Caco-2 (cell line): Measurements from ENCODE around the gene TCEAL4. TPM values are rescaled to one million over a fixed set of nuclear protein-coding genes. Genes with fewer than 3 reads are reported as not detected.

ENCODE experiments used
- BruUV-seq: library from RNA; stranded (reverse); fragments of 400-500 nt; replicated peaks from 2 replicates; lab custom pipeline; 2021; lab: Mats Ljungman, UMichigan
- CTCF ChIA-PET: fragments of 300-600 bp; sonication (Branson Sonifier 250); formaldehyde crosslinking; loops from one replicate; lab custom pipeline; 2022; ENCODE audit warnings: antibody characterized with exemption; lab: Charles Lee
- POLR2A ChIA-PET: fragments of 300-600 bp; sonication (Branson Sonifier 250); formaldehyde crosslinking; loops from one replicate; lab custom pipeline; 2022; ENCODE audit warnings: antibody characterized with exemption; lab: Charles Lee
- DNase-seq, 2 experiments: peaks; one replicate each; pipeline versions ENCODE4 v3.0.0 to v3.0.0-alpha.2; 2020 to 2022
- H3K27me3 ChIP-seq: replicated peaks from 2 replicates; pipeline ENCODE4 v1.6.0; 2011; ENCODE audit warnings: low read length; ENCODE audit not compliant: control insufficient read depth, insufficient read depth
- H3K36me3 ChIP-seq: 2 replicates; pipeline ENCODE4 v1.5.1; 2011; ENCODE audit warnings: low read length; ENCODE audit not compliant: control insufficient read depth, insufficient read depth
- H3K4me1 ChIP-seq: fragments of 250-450 bp; sonication (Bioruptor Pico); 2 replicates; pipeline ENCODE4 v1.5.1; 2020; ENCODE audit warnings: mild to moderate bottlenecking
- H3K4me3 ChIP-seq: 2 replicates; pipeline ENCODE4 v1.5.1; 2011; ENCODE audit warnings: low read depth, mild to moderate bottlenecking, control low read depth, low read length
- H3K9me3 ChIP-seq: fragments of 250-450 bp; sonication (Bioruptor Pico); 2 replicates; pipeline ENCODE4 v1.5.1; 2020; ENCODE audit warnings: mild to moderate bottlenecking, moderate library complexity
- H3K27ac Mint-ChIP-seq: one replicate; pipeline ENCODE4 v1.8.0; 2022; ENCODE audit warnings: mixed read lengths; ENCODE audit not compliant: unreplicated experiment
- H3K27me3 Mint-ChIP-seq: one replicate; pipeline ENCODE4 v1.8.0; 2022; ENCODE audit warnings: mixed read lengths; ENCODE audit not compliant: insufficient read depth, unreplicated experiment
- H3K36me3 Mint-ChIP-seq: one replicate; pipeline ENCODE4 v1.8.0; 2022; ENCODE audit warnings: mild to moderate bottlenecking, mixed read lengths; ENCODE audit not compliant: insufficient read depth, unreplicated experiment
- H3K4me1 Mint-ChIP-seq: one replicate; pipeline ENCODE4 v1.8.0; 2022; ENCODE audit warnings: low read depth, mixed read lengths; ENCODE audit not compliant: unreplicated experiment
- H3K4me3 Mint-ChIP-seq: one replicate; pipeline ENCODE4 v1.8.0; 2022; ENCODE audit warnings: mild to moderate bottlenecking, moderate library complexity, mixed read lengths; ENCODE audit not compliant: unreplicated experiment
- H3K9me3 Mint-ChIP-seq: one replicate; pipeline ENCODE4 v1.8.0; 2022; ENCODE audit warnings: mixed read lengths; ENCODE audit not compliant: unreplicated experiment
- intact Hi-C: fragments of 100-400 bp; cut with micrococcal nuclease; formaldehyde crosslinking; loops from one replicate; pipeline ENCODE4 v1.10.0; 2022; ENCODE audit not compliant: unreplicated experiment
- total RNA-seq: library from RNA; stranded (reverse); gene quantifications from 2 replicates; pipeline ENCODE4 v1.2.3, GENCODE V29; 2022
- TF ChIP-seq, protein P1 (sequence below), 2 experiments: fragments of 200-600 bp in 1 of 2; IDR thresholded peaks; 1 replicate in 1 of 2; 2 replicates in 1 of 2; pipeline versions ENCODE4 v1.5.1 to v1.8.0; 2011 to 2022; ENCODE audit warnings: antibody characterized with exemption in 1 of 2, control low read depth in 1 of 2, inconsistent platforms in 1 of 2, low read depth in 1 of 2, low read length in 1 of 2, mild to moderate bottlenecking in 1 of 2, moderate library complexity in 1 of 2; ENCODE audit not compliant: insufficient read depth in 1 of 2, severe bottlenecking in 1 of 2, unreplicated experiment in 1 of 2

The TCEAL4 gene
- total RNA-seq, 1 experiment from 2014 or later, result 42.3 TPM

DNA sequence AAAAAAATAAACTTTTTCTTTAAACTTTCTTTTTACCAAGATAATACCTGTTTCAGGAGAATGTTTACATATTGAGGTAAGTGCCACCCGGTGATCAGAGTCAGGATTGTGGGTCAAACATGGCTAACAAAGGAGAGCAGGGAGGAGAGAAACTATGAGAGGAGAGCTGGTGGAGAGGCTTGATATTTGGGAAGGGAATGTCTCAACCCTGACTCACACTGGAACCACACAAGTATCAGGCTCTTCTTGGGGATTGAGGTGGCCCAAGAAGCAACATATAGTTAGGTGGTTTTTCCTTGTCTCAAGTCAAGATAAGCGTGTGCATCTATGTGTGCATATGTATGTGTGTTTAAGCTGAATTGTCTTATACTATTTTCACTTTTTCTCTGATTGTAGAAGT is 50.1 kb downstream of the TCEAL4 start:
- no peaks in the 10 kb centered on the region for H3K4me1 ChIP-seq
- Mint-ChIP-seq H3K4me1 (no peaks in the 10 kb centered on the region), H3K36me3 (no peaks in the 10 kb centered on the region), H3K27ac (no peak overlapping the region), H3K27me3 (no peaks in the 10 kb centered on the region), H3K4me3 (no peak overlapping the region), H3K9me3 (no peaks in the 10 kb centered on the region)
- no peak overlapping the region for H3K4me3 ChIP-seq
- intact Hi-C loops, result no loop called here
- ChIA-PET CTCF (no interaction called here), POLR2A (no interaction called here)
- DNase-seq, result no peak
- no peaks in the 10 kb centered on the region for H3K27me3 ChIP-seq
- no peaks in the 10 kb centered on the region for H3K9me3 ChIP-seq
- no TSS peak for BruUV-seq
- TF ChIP-seq, protein P1, sequence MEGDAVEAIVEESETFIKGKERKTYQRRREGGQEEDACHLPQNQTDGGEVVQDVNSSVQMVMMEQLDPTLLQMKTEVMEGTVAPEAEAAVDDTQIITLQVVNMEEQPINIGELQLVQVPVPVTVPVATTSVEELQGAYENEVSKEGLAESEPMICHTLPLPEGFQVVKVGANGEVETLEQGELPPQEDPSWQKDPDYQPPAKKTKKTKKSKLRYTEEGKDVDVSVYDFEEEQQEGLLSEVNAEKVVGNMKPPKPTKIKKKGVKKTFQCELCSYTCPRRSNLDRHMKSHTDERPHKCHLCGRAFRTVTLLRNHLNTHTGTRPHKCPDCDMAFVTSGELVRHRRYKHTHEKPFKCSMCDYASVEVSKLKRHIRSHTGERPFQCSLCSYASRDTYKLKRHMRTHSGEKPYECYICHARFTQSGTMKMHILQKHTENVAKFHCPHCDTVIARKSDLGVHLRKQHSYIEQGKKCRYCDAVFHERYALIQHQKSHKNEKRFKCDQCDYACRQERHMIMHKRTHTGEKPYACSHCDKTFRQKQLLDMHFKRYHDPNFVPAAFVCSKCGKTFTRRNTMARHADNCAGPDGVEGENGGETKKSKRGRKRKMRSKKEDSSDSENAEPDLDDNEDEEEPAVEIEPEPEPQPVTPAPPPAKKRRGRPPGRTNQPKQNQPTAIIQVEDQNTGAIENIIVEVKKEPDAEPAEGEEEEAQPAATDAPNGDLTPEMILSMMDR (IDR thresholded peaks at IDR 0.05; ENCODE audit: insufficient read depth in 1 of 2, low read depth in 1 of 2, low read length in 1 of 2, severe bottlenecking in 1 of 2, unreplicated experiment in 1 of 2), result no peak
- H3K36me3 ChIP-seq, result no peaks in the 10 kb centered on the region

Other genes starting within 250 kb of the TCEAL4 start
- gene TCEAL9, start 229.0 kb upstream of the TCEAL4 start, total RNA-seq, result 41.9 and 44.9 TPM in 2 replicates
- 293 and 367 TPM in 2 replicates for gene BEX3, start 209.0 kb upstream of the TCEAL4 start, total RNA-seq
- not detected in 2 replicates for gene RAB40A, start 66.0 kb upstream of the TCEAL4 start, total RNA-seq
- 2.7 and 3.3 TPM in 2 replicates for gene TCEAL3, start 22.4 kb downstream of the TCEAL4 start, total RNA-seq
- gene TCEAL1, start 43.5 kb downstream of the TCEAL4 start, total RNA-seq, result 11.6 and 11.8 TPM in 2 replicates
- gene MORF4L2, start 101.2 kb downstream of the TCEAL4 start, total RNA-seq, result 314 and 322 TPM in 2 replicates
- gene TMEM31, start 125.4 kb downstream of the TCEAL4 start, total RNA-seq, result not detected in 2 replicates
- gene PLP1, start 191.3 kb downstream of the TCEAL4 start, total RNA-seq, result 3.4 and 3.6 TPM in 2 replicates
- gene RAB9B, start 246.7 kb downstream of the TCEAL4 start, total RNA-seq, result 1.4 and 1.6 TPM in 2 replicates